LNCAP (cell line): Measurements from ENCODE around the gene RICTOR.

ENCODE experiments used
- TF ChIP-seq, protein P1 (sequence below): fragments of 450-650 bp; IDR thresholded peaks from 2 replicates; pipeline ENCODE4 v1.5.1; 2017; ENCODE audit warnings: mild to moderate bottlenecking

The RICTOR gene

DNA sequence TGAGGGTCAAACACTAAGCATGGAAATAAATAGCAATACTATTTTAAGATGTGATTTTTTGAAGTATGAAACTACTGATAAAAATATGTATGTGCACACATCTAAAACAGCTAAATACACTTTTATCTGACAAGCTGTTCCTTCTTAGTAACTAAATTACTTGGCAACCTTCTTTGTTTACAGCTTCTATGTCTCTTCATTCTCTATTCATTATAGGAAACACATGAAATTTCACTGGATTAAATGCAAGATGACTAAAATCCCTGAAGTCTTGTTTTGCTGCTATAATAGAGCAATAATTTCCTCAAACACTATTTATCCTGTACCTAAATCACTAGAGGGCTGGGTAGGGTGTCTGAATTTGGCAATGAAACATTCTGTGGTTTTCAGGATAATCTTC, 11.7 kb downstream of the RICTOR start:
- TF ChIP-seq, protein P1, sequence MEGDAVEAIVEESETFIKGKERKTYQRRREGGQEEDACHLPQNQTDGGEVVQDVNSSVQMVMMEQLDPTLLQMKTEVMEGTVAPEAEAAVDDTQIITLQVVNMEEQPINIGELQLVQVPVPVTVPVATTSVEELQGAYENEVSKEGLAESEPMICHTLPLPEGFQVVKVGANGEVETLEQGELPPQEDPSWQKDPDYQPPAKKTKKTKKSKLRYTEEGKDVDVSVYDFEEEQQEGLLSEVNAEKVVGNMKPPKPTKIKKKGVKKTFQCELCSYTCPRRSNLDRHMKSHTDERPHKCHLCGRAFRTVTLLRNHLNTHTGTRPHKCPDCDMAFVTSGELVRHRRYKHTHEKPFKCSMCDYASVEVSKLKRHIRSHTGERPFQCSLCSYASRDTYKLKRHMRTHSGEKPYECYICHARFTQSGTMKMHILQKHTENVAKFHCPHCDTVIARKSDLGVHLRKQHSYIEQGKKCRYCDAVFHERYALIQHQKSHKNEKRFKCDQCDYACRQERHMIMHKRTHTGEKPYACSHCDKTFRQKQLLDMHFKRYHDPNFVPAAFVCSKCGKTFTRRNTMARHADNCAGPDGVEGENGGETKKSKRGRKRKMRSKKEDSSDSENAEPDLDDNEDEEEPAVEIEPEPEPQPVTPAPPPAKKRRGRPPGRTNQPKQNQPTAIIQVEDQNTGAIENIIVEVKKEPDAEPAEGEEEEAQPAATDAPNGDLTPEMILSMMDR, result no peak

DNA sequence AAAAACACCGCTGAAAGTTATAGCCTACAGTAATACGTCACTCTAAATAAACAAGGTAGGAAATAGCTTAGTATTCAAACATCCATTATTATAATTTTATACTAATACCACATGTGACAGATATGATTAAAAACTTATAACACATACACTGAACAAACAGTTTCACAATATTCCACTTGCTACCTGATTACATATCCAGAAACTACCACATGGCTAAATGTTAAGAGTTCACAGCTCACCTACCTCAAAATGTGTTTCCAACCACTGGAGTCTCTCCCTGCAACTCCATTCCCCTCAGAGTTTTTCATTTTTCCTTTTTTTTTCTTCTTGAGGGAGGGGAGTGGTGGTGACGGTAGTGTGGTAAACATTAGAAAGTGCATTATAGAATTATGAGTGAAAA, 12.1 kb downstream of the RICTOR start:
- TF ChIP-seq, protein P1, result no peak

DNA sequence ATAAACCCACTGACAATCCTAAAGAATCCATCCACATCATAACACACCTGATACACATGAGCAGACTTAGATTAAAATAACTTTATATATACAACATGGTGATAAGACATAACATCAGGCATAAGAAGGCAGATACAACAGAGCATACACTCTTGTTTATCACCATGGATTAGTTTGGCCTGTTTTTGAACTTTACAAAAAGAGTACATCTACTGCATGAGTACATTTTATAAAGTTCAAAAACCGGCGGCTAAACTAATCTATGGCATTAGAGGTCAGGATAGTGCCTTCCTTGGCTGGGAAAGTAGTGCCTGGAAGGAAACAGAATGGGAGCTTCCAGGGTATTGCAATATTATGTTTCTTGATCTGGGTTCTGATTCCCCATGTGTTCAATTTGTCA, 15.1 kb downstream of the RICTOR start:
- TF ChIP-seq, protein P1, result no peak

DNA sequence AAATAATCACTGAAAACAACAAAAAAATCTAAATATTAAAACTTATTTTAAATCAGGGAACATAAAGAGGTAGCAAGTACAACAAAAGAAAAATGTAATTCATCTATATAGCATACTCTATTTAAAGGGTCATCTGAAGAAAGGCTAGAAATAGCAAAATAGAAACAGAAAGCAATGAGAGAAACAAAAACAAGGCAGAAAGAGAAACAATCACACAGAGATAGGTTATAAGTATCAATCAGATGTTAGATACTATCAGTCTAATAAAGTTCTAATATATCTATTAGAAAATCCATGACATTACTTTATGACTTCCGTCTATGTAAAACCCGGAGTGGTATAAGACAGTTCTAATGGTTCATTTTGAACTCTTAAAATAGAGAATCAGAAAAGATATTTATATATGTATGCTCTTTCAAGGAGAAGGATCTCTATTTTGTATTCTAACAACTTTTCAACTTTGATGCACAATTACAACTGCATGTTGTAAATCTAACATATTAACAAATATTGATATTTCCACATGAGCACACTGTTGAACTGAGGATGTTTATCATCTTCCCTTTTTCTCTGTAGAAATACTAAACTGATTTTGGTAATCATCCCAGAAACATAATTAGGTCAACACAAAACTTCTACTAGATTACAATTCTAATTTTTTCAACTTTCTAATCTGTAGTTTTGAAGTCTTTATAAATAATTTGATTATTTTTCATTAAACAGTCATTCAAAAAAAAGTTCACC, 15.8 kb downstream of the RICTOR start:
- TF ChIP-seq, protein P1, result no peak

DNA sequence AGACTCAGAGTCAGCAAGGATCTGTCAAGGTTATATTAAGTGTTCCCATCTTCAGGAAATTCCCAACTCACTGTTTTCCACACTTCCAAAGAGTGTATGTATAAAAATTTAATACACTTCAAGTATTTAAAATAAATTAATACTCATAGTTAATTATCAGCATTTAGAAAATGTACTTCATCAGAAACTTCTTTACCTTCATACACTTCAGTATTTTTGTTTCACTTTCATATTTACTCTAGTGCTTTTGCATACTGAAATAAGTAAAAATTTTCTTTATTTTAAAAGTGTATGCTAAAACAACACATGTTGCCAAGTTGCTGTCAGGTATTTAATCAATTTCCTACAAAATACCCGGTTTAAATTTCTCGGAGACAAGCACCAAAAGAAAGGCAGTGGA, 16.5 kb downstream of the RICTOR start:
- TF ChIP-seq, protein P1, result no peak

DNA sequence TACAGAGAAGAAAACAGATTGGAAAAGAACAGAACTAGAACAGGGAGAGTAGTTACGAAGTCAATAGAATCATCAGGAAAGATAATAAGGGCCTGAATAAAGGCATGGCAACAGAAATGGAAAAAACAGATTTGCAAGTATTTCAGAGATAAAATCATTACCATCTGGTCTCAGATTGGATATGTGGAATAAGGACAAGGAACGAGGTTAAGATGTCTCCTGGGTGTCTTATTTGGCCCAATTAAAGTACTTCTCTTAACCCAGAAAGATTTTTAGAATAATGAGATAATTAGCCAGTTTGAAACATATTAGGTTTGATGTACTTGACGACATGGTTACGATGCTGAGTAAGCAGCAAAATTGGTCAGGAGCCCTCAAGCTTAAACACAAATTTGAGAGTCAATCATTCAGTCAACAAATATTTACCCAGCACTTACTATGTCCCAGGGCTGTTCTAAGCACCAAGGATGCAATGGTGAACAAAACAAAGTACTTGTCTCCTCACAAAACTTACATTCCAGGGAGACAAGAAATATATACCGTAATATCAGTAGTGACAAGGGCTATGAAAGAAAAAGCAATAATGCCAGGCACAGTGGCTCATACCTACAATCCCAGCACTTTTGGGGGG, 18.3 kb downstream of the RICTOR start:
- TF ChIP-seq, protein P1, result no peak

DNA sequence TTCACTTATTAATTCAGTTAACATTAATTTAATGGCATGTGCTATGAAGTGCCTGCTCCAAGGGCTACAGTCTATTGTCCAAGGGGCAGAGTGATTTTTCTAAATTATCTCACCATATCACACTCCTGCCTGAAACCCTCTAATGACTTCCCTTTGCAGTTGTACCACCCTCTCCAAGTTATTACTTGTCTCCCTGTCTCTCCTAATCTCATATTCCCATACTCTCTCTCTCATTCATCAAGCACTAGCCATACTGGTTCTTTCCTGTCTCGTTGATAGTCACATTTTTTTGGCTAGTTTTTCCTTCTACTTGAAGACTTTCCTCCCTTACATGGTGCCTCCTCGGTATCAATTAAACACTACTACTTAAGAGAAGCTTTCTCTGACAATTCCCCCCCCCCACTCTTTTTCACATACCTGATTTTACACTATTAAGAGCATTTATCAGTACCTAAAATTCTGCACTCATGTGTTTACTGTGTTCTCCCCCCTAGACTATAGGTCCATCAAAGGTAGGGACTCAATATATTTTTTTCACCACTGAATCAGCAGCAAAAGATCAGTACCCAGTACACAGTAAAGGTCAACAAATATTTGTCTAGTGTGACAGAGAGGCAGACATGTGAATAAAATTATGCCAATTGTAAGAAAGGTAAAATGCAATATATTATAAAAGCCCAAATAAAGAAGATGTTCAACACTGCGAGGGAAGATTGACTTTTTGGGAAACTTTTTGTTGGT, 19.0 kb downstream of the RICTOR start:
- TF ChIP-seq, protein P1, result no peak
